Fibroblast of peridontal ligament (primary cell): ENCODE data around the gene MAP3K15.

Source experiments
- DNase-seq: peaks from one replicate; pipeline ENCODE4 v3.0.0-alpha.2; 2010; ENCODE audit errors: extremely low read depth

The MAP3K15 gene

DNA sequence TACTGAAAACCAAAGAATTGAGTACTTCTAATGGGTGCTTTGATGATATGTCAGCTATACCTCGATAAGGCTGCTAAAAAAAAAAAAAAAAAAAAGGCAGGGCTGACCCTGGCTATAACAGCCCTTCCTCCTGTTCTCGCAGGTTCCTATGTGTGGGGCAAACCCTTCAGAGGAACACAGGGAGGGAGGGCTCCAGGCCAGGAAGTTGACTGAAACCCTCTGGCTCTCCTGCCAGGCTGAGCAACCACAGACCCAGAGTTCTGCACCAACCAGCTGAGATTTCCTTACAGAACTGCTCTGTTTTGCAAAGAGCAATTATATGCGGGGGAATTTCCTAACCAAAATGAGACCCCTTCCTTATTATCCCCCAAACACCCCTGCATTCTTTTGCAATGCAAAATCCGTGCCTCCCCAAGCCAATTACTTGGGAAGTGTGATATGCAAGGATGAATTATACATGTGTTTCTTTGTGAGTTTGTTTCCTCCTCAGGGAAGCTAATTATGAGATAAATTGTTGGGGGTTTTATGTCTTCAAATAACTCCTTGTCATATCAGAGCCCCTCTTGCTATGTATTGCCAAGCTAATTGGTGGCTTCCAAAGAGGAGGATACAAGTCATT lies 126.0 kb downstream of the MAP3K15 start:
- DNase-seq, result no peak

DNA sequence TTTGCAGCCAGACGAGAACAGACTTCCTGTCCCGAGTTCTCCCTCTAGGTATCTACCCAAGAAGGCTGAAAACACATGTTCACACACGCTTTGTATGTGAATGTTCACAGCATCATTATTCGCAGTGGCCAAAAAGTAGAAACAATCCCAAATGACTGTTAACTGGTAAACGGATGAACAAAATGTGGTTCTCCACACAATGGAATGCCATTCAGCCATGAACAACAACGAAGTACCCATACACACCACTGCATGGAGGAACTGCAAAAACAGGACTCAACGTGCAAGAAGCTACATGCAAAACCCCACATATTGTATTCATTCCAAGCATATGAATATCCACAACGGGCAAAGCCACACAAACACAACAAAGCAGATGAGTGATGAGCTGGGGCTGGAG lies 126.6 kb downstream of the MAP3K15 start:
- DNase-seq, result no peak

DNA sequence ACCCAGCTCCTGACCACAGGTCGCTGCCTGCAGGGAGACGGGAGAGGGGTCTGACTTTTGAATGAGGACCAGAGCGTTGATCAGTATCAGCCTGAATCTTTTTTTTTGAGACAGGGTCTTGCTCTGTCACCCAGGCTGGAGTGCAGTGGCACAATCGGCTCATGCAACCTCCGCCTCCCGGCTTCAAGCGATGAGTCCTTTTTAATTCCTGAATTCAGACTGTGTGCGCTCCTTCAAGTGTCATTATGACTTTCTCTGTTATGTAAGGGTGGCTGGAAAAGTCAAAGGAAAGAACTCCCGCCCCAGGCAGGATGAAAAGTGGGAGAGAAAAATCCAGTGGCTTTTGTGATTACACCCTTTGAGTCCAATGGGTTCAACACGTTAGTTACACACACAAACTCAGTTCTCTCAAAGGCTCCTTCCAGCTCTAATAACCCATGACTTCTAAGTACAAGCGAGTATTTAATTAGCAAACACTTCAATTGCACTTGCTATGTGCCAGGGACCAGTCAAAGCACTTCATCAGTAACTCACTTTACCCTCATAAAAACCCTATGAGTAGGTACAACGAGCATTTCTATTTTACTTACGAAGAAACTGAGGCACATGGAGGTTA lies 127.1 kb downstream of the MAP3K15 start:
- no peak for DNase-seq

DNA sequence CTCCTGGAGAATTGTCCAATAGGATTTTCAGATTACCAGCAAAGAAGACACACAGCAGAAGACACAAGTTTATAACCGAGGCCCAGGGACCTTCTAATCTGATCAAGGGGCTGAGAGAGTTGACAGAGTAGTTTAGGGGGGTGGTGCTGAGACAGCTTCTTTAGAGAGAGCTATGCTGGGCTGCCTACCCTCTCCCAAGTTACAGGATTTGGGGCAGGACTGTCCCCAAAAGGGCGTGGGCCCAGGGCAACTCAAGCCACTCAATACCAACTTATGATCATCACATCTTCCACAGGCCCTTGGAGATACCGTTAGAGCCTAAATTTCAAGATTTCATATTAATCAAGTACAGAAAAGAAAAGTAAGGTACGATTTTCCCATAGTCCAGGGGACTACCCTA lies 128.6 kb downstream of the MAP3K15 start:
- DNase-seq, result no peak

DNA sequence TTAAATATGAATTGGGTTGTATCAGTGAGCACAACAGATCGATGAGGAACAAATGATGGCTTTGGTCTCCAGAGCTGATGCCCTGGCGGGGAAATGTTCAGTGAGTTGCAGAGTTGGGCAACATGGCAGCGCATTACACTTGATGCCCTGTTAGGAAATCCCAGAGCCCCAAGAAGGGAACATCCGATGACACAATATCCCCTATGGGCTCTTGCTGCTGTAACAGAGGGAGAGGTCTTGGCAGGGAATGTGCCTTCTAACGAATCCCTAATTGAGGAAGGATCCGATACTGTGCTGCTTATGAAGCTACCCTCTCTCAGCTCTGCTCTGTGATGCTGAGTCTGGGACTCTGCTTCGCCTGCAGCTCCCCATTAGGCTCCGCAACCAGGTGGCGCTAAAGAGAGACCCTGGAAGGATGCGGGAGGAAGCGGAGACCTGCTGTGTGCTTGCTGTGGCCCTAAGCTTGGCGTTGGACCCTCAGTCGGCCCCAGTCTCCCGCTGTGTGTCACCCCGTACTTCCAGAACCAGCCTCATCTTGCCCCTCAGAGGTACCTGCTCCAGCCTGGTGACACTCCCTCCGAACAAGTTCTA lies 132.7 kb downstream of the MAP3K15 start:
- DNase-seq, result peak; percentile 8

DNA sequence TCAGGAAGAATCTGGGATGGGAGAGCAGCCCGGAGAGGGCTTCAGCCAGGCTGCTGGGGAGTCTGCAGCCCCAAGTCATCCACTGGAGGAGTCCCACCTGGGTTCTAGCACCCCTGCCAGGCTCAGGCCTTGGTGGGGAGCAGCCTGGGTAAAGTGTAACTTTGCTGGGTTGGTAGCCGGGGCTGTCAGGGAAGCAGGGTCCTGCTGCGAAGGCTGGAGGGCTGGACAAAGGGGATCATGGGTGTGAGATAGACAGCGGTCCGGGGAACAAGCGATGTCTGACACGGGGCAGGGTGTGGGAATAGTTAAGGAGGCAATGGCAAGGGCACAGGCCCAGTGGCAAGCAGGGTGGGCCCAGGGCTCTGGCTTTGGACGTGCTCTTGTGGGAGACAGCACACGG lies 134.0 kb downstream of the MAP3K15 start:
- no peak for DNase-seq

DNA sequence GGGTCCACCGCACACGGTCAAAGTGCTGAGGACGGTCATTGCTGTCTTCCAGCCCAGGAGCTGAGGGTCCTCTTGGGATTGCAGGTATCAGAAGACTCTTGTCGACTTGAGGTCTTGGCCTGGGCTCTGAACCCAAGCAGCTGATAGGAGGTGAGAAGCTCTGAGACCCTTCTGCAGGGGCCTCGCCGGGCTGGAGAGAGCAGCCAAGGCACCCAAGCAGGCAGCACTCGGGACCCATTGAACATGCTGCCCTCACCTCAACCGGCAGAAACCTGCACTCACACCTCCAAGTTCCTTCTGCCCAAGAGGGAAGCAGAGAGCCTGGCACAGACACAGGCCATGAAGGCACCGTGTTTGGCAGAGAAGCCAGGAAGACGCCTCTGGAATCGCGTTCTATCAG lies 137.5 kb downstream of the MAP3K15 start:
- DNase-seq, result no peak

DNA sequence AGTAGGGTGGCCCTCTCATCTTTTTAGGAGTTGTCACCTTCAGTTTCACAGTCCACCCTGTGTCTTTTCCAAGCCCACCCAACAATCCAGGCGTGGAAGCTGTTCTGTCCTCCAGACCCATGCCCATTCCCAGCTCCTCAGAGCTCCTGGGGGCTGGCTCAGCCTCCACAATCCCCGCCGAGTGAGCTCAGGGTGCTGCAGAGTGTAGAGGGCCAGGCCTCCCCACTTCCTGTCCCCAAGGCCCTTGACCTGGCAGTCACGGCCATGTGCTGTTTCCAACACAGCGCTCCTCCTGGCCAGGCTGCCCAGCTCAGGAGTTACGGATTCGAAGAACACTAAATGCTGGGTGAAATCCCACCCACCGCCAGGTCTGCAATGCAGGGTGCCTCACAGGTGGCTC lies 139.8 kb downstream of the MAP3K15 start:
- DNase-seq, result no peak

DNA sequence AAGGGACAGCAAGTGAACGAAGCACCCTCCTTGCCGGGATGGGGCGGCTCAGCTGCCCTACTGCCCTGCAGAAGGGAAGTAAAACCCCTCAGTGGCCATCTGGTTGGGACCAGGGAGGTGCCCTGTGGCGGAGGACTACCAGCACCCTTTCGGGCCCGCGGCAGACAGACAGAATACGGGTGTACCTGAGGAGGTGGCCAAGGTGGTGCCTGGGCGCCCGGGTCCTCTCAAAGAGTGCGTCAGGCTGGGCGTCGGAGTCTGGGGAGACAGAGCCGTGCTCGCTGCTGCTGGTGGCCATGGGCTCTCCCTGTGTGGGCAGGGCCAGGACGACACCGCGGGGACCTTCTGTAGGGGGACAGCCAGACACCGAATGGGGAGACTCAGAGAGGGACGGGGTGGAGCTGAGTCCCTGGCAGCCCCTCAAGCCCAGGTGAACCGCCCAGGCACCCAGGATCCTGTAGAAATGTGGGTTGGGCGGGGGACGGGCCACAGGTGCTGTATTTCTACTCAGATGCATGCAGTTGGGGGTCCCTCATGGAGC lies 141.9 kb downstream of the MAP3K15 start:
- no peak for DNase-seq

DNA sequence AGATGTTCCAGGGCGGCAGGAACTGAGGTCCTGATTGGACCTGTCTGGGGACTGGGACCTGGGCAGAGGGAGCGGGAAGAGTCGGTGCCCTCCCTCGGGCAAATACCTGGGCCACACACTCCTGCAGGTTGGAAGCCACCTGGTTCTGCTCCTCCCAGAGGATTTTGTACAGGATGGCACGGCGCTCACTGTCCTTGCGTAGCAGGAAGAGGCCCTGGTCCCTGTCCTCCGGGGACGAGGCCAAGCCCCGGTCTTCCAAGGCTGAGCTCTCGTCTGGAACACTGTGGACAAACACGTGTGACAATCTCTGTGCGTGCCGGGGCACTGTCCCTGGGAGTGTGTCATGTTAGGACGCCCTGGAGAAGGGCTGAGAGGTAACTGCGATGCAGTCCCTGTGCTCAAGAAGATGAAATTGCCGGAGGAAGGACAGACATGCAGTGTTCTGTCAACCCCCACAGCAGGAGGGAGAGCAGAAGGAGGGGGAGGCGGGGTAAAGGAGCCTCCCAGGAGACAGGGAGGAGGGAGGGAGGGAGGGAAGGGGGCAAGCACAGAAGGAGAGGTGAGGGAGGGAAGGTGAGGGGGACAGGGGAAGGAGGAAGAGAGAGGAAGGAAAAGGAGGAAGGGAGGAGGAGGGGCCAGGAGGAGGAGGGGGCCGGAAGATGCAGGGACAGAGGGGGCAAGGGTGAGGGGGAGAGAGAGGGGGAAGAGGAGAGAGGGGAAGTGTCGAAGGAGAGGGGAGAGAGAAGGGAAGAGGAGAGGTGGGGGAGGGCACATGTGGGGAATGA lies 142.6 kb downstream of the MAP3K15 start:
- peak; percentile 3 for DNase-seq

DNA sequence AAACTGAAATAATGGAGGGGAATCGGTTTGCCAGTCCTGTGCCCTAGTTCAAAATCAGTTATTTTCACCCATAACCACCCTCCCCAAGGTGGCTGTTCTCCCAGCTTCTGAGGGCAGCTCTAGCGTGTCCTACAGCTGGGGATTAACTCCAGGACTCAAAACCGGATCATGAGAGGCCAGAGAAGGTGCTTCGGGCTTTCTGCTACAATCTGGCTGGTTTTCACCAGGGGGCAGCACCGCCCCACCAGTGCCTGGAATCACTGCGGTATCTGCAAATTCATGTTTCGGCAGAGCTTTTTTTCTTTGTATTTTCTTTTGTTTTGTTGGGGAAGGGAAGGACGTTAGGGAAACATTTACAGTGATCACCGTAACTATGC lies 143.2 kb downstream of the MAP3K15 start:
- DNase-seq, result peak; percentile 69

DNA sequence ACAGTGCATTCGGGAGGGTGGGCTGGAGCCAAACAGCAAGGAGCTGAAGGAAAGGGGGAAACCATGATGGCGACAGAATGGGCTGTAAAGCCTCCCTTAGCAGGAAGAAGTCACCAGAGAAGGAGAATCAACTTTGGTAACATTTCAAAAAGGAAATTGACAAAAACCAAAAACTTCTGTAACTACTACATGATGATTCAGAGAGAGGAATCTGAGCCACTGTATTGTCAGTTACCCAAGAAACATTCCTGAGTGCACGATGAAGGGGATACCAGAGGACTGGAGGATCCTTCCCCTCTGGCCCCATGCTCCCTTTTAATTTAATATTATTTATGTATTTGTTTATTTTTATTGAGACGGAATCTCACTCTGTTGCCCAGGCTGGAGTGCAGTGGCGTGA lies 145.2 kb downstream of the MAP3K15 start:
- DNase-seq, result peak; percentile 60

DNA sequence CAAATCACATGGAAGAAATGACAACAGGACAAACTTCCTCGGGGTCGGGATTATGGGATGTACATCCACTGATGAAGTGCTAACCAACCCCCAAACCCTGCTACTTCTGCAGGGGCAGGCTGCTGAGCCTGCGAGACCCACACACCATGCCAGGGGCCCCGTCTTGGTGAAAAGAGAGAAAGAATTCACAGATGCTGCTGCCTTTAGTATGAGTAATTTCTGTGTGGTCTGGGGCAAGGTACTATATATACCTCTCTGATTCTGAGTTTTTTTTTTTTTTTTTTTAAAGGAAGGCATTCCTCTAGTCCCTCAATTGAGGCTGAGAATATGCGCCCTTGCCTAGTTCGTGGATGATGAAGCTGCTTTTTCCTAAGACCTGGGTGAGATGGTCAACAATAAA lies 146.7 kb downstream of the MAP3K15 start:
- DNase-seq, result no peak

DNA sequence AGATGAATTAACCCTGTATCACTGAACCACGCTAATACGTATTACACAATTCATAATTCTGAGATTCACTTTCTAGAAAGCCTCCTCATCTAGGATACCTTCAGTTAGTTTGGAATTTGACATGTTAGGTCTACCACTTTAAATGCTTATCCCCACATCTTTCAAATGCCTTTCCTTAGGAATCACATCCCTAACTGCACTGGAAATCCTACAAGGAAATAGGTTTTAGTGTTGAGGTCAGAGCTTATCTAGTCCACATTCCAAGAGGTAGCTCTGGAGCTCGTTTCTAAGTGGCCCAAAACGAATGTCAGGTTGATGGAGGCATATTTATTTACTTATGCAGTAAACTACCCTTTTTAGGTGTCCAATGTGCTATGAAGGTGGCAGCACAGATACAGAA lies 153.6 kb downstream of the MAP3K15 start:
- no peak for DNase-seq

DNA sequence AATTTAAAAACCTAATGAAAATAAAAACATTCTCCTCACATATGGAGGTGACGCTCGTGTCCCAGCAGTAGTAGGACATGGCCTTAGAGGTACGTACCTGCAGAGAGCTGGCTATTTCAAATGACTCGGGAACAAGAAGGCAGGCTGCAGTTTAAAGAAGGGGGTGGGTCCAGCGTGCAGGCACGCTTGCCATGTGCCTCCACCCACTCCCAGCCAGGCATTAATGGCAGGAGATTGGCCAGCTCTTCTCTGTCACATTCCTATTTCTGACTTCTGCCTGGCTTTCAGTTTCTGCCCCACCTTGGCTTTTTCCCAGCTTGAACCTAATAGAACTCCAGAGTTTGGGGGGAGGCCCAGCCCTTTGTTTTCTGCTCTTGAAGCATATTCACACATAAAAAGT lies 154.4 kb downstream of the MAP3K15 start:
- DNase-seq, result no peak

DNA sequence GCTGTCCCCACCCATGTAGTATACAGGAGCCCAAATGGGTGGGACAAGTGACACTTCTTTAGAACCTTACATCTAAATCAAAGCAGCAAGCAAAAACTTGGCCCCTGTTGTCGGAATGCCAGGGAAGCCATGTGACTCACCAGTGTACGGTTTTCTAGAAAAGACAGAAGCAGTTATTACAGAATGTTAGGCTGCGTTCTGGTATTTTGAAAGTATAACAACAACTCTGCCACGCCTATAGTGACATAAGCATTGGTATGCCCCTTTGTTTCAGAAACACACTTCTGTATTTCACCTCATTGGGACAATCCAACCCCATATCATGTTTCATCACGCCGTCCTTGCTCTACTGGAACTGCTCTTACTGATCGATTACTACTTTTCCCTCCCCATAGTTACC lies 156.8 kb downstream of the MAP3K15 start:
- no peak for DNase-seq

DNA sequence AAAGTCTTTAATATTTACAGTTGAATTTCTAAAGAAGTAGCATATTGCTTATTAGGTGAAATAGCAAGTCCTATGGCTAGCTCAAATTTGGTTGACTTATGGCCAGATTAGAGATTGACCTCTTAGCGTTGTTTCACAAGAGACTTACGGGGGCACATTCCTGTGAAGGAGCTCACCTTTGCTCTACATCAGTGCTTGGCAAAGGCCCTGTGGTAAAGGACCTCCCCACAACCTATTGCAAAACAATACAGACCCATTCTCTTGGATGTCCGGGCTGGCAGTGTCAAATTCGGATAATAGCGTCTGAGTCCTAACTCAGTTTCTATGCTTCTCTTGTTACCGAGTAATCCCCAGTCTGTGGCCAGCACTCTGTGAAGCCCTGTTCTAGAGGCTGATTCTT lies 160.7 kb downstream of the MAP3K15 start:
- DNase-seq, result no peak

DNA sequence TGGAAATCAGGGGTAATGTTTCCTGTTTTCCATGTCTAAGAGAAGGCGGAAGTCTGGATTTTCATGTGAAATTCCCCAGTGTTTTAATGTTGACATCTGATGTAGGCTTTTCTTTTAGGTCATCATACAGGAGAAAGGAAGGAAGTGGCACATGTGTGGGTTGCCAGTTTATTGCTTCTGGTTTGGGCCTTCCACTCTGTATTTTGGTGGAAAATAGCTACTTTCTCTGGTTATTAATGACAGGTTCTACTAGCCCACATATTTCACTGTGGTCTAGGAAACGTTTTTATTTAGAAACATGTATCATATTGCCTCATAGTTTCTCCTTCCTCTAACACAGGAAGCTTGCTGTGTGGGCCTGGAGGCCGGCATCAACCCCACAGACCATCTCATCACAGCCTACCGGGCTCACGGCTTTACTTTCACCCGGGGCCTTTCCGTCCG lies 164.3 kb downstream of the MAP3K15 start:
- DNase-seq, result no peak

DNA sequence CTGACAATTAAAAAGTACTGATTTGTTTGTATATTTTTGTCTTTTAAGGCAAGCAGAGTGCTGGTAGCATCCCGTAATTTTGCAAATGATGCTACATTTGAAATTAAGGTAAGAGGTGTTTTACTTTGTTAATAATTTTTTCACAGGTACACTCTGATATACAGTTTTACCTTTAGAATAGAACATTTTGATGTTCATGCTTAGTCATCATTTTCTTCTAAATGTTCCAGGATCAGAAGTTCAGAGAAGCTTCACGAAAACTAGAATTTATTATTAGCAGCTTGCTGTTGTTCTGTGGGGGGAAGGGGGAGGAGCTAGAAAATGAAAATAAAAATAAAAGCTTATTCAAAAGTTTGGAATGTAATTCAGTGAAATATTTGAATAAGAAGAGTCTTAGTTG lies 166.0 kb downstream of the MAP3K15 start:
- DNase-seq, result no peak

DNA sequence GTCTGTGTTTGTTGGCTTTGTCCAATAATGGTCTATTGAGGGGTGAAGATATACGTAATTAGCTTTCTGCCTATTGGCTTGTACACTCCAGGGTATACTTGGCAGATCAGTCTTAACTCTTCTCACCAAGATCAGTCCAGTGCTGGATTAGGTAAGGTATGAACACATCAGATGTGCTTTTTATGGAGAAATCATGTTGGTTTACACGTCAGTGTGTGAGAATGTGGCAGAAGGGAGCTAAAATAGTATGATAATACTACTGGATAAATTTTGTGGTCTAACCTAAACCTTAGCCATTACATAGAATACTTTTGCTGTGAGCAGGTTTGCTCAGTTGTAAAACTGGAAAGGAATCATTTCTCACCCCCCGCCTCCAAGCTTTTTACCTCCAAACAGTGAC lies 167.4 kb downstream of the MAP3K15 start:
- DNase-seq, result peak; percentile 28

DNA sequence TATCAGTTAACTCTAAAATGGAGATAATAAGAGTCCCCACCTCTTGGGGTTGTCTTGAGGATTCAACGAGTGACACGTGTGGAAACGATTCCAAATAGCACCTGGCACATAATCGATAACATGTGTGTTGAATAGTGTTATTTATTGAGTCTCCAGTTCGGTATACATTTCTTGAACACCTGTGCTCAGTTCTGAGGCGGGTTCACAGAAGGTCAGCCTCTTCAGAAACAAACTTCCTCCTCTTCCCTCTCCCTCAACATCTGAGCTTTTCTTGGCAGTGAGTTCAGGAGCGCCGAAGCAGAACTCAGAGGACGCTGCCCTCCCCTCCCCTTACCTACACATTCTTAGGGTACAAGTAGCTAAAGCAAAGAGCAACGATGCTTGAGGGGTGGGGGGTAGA lies 170.6 kb downstream of the MAP3K15 start:
- no peak for DNase-seq

DNA sequence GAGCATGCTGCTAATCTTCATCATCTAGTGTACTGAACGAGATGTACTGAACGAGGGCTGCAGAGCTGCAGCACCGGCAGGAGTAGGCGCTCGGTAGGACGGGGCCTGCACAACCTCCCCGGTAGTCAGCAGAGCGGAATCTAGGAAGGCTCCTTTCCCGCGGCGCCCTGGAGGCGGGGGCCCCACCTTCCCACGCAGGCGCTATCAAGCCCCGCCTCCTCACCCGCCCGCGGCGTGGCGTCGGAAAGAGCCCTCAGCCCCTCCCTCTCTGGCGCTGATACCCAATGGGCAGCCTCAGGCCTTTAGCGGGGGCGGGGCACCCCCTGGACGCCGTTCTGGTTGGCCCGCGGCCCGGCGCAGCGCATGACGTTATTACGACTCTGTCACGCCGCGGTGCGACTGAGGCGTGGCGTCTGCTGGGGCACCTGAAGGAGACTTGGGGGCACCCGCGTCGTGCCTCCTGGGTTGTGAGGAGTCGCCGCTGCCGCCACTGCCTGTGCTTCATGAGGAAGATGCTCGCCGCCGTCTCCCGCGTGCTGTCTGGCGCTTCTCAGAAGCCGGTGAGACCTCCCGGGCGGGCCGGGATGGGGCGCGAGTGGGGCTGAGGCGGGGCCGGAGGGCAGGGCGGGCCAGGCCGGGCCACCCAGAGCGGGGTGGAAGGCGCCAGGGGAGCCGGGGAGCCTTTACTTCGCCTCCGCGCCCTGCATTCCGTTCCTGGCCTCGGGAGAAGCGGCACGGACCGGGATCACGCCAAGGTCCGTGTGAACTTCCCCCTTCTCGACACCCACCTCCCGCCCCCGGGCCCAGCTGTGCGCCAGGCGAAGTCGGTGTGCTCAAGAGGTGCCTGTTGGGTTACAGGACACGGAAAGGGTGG lies 171.5 kb downstream of the MAP3K15 start, which contains the start of gene PDHA1:
PDHA1 (plus strand) TSS at position 393 of the 874 bp plus-strand sequence; CDS start at position 504, 111 bp downstream.
- DNase-seq, result peak; percentile 85
